OCI-LY3 (cell line): ENCODE measurements around the gene MPHOSPH8.

Source experiments
- H2AFZ ChIP-seq: fragments of 200-600, 300-600 bp; shearing (Covaris generic); 2 replicates; pipeline ENCODE4 v1.6.0; 2014; ENCODE audit warnings: antibody characterized with exemption, low read depth, low read length
- H3K27ac ChIP-seq: fragments of 200-600, 300-600 bp; sonication (generic); 2 replicates; pipeline ENCODE4 v1.5.1; 2014; ENCODE audit warnings: mild to moderate bottlenecking, low read length, moderate library complexity, mixed read lengths
- H3K27me3 ChIP-seq: fragments of 200-600, 300-600 bp; sonication (generic); 2 replicates; pipeline ENCODE4 v1.6.1; 2014; ENCODE audit warnings: low read depth, low read length, mixed read lengths
- H3K36me3 ChIP-seq: fragments of 200-600, 300-600 bp; sonication (generic); replicated peaks from 2 replicates; pipeline ENCODE3; 2014; ENCODE audit warnings: low read depth, low read length, mixed read lengths
- H3K4me1 ChIP-seq: fragments of 300-600, 200-600 bp; sonication (generic); 2 replicates; pipeline ENCODE4 v1.6.1; 2014; ENCODE audit warnings: low read length, mixed read lengths
- H3K4me2 ChIP-seq: fragments of 200-600, 300-600 bp; sonication (generic); 2 replicates; pipeline ENCODE4 v1.6.1; 2014; ENCODE audit warnings: low read length, mixed read lengths
- H3K4me3 ChIP-seq: fragments of 300-600, 200-600 bp; sonication (generic); 2 replicates; pipeline ENCODE4 v1.5.1; 2014; ENCODE audit warnings: antibody characterized with exemption, mild to moderate bottlenecking, low read length, moderate library complexity
- H3K79me2 ChIP-seq: fragments of 300-600, 200-600 bp; shearing (Covaris generic); 2 replicates; pipeline ENCODE4 v1.6.1; 2014; ENCODE audit warnings: mild to moderate bottlenecking, low read length, mixed read lengths
- H3K9ac ChIP-seq: fragments of 300-600, 200-600 bp; shearing (Covaris generic); 2 replicates; pipeline ENCODE4 v1.6.0; 2014; ENCODE audit warnings: mild to moderate bottlenecking, low read length, moderate library complexity
- H3K9me3 ChIP-seq: fragments of 200-600, 300-600 bp; shearing (Covaris generic); 2 replicates; pipeline ENCODE4 v1.6.1; 2014; ENCODE audit warnings: low read length, mixed read lengths; ENCODE audit not compliant: insufficient read depth
- H4K20me1 ChIP-seq: fragments of 200-600, 300-600 bp; sonication (generic); 2 replicates; pipeline ENCODE4 v1.6.1; 2016; ENCODE audit warnings: low read length, mixed read lengths; ENCODE audit not compliant: insufficient read depth
- CTCF ChIP-seq: fragments of 200-600, 300-600 bp; sonication (generic); IDR thresholded peaks from 2 replicates; pipeline ENCODE4 v1.5.1; 2014; ENCODE audit warnings: antibody characterized with exemption, low read length, low read depth
- EZH2phosphoT487 ChIP-seq: fragments of 200-600 bp; shearing (Covaris generic); IDR thresholded peaks from 2 replicates; pipeline ENCODE4 v1.6.1; 2018; ENCODE audit warnings: antibody characterized with exemption, mixed run types, low read depth

The MPHOSPH8 gene

GRCh38 chr13:19658831-19659230, 25.4 kb downstream of the MPHOSPH8 start:
- Histone ChIP-seq H3K4me3 (no peak overlapping the region), H3K27ac (no peak overlapping the region), H4K20me1 (no peaks in the 10 kb centered on the region), H3K9me3 (no peaks in the 10 kb centered on the region), H3K9ac (no peak overlapping the region), H3K4me2 (no peak overlapping the region), H2AFZ (no peak overlapping the region), H3K36me3 (peaks cover 26% of the 10 kb centered on the region), H3K79me2 (no peaks in the 10 kb centered on the region), H3K4me1 (peaks cover 11% of the 10 kb centered on the region), H3K27me3 (no peaks in the 10 kb centered on the region)
- TF ChIP-seq CTCF (no peak), EZH2phosphoT487 (no peak)

DNA sequence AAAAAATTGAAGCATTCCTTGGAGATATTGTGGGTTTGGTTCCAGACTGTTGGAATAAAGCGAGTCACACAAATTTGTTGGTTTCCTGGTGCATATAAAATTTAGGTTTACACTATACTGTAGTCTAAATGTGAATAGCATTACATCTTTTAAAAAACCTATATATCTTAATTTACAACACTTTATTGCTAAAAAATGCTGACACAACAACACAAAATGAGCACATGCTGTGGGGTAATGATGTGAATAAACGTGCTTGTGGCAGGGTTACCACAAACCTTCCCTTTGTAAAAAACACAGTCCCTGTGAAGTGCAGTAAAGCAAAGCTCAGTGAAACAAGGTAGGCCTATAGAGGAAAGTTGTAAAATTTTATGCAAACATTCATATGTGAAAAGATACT, 27.7 kb downstream of the MPHOSPH8 start:
- no peaks in the 10 kb centered on the region for H3K79me2 ChIP-seq
- H3K36me3 ChIP-seq = peaks cover 39% of the 10 kb centered on the region
- H3K4me3 ChIP-seq = no peak overlapping the region
- no peaks in the 10 kb centered on the region for H3K27me3 ChIP-seq
- H2AFZ ChIP-seq = no peak overlapping the region
- TF ChIP-seq CTCF (no peak), EZH2phosphoT487 (no peak)
- peaks cover 15% of the 10 kb centered on the region for H3K4me1 ChIP-seq
- no peaks in the 10 kb centered on the region for H3K9me3 ChIP-seq
- H4K20me1 ChIP-seq = no peaks in the 10 kb centered on the region
- no peak overlapping the region for H3K4me2 ChIP-seq
- no peak overlapping the region for H3K27ac ChIP-seq
- no peak overlapping the region for H3K9ac ChIP-seq

DNA sequence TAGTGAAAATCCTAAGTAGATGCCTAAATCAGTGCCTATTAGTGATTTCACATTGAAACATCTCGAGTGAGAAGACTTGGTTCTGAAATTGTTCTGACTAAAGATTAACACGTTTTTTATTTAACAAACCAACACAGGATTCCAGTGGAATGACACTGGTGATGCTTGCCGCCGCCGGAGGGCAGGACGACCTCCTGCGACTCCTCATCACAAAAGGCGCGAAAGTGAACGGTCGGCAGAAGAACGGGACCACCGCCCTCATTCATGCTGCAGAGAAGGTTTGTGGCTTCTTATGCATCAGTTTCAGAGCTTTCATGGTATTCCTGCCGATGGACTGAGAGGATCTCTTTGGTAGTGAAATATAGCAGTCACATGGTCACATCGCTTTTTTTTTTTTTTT, 28.1 kb downstream of the MPHOSPH8 start:
- Histone ChIP-seq H3K4me3 (no peak overlapping the region), H3K79me2 (no peaks in the 10 kb centered on the region)

GRCh38 chr13:19663416-19663979, 30.0 kb downstream of the MPHOSPH8 start:
- Histone ChIP-seq H3K4me3 (no peak overlapping the region), H3K9ac (no peak overlapping the region), H3K36me3 (peaks cover 59% of the 10 kb centered on the region), H3K27ac (no peak overlapping the region), H3K4me1 (peaks cover 4% of the 10 kb centered on the region; the same call in 1 of the 2 replicates), H3K4me2 (no peak overlapping the region), H4K20me1 (no peaks in the 10 kb centered on the region), H3K9me3 (no peaks in the 10 kb centered on the region), H2AFZ (no peak overlapping the region), H3K27me3 (no peaks in the 10 kb centered on the region), H3K79me2 (no peaks in the 10 kb centered on the region)
- no peak for TF ChIP-seq EZH2phosphoT487
- no peak for TF ChIP-seq CTCF

More for the DNA sequence above, 28.1 kb downstream of the MPHOSPH8 start:
- no peaks in the 10 kb centered on the region for H3K27me3 ChIP-seq
- TF ChIP-seq CTCF (no peak), EZH2phosphoT487 (no peak)
- H2AFZ ChIP-seq = no peak overlapping the region
- H3K36me3 ChIP-seq = peaks cover 43% of the 10 kb centered on the region
- H3K4me2 ChIP-seq = no peak overlapping the region
- H3K27ac ChIP-seq = no peak overlapping the region
- H4K20me1 ChIP-seq = no peaks in the 10 kb centered on the region
- peaks cover 15% of the 10 kb centered on the region for H3K4me1 ChIP-seq
- no peak overlapping the region for H3K9ac ChIP-seq
- H3K9me3 ChIP-seq = no peaks in the 10 kb centered on the region
